Adrenal gland (tissue), 5 donors: ENCODE results near the gene MEDAG.

Experiments
- POLR2A ChIP-seq, 2 donors: fragments of 450-650 bp; IDR thresholded peaks; one replicate each; pipeline ENCODE4 v1.6.1; 2017; ENCODE audit warnings: antibody characterized with exemption in 2 of 2, mild to moderate bottlenecking in 2 of 2, moderate library complexity in 1 of 2
- TF ChIP-seq, protein P1 (sequence below), 6 experiments: fragments of 450-650 bp in 4 of 6; fragments of 200-600 bp in 2 of 6; sonication (generic) in 1 of 6; IDR thresholded peaks; 1 replicate in 5 of 6; 2 replicates in 1 of 6; pipeline versions ENCODE4 v1.5.1 to v1.8.0; 2016 to 2021; ENCODE audit warnings: antibody characterized with exemption in 6 of 6, mild to moderate bottlenecking in 2 of 6, moderate library complexity in 1 of 6
- donor health status: DM: no; HTN: no; CAD: no.

DNA sequence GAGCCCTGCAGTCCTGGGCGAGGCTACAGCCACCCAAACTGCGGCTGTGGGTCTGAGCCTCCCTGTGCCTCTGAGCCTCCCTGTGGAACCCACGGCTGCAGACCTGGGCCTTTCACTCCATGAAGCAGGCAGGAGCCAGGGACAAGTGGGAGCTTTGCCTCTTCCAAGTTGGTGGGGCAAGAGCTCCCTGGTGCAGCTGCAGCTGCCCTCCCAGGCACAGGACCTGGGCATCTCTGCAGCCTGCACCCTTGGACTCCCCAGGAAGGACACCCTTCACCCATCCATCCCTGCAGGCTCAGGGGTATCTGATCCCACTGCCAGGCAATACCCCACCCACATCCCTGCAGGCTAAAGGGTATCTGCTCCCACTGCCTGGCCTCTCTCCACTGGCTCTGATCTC, 28.7 kb downstream of the MEDAG start:
- no peak for TF ChIP-seq POLR2A (IDR thresholded peaks at IDR 0.05)
- TF ChIP-seq, protein P1, sequence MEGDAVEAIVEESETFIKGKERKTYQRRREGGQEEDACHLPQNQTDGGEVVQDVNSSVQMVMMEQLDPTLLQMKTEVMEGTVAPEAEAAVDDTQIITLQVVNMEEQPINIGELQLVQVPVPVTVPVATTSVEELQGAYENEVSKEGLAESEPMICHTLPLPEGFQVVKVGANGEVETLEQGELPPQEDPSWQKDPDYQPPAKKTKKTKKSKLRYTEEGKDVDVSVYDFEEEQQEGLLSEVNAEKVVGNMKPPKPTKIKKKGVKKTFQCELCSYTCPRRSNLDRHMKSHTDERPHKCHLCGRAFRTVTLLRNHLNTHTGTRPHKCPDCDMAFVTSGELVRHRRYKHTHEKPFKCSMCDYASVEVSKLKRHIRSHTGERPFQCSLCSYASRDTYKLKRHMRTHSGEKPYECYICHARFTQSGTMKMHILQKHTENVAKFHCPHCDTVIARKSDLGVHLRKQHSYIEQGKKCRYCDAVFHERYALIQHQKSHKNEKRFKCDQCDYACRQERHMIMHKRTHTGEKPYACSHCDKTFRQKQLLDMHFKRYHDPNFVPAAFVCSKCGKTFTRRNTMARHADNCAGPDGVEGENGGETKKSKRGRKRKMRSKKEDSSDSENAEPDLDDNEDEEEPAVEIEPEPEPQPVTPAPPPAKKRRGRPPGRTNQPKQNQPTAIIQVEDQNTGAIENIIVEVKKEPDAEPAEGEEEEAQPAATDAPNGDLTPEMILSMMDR (IDR thresholded peaks at IDR 0.05): no peak
